K562 (cell line): ENCODE results near the gene SGSM2. TPM values are rescaled to one million over a fixed set of nuclear protein-coding genes. Genes with fewer than 3 reads are reported as not detected.
A peak's percentile ranks its signal among the peaks of the same experiment; 100 is the strongest.

Experiments
- ATAC-seq: fragments of 200-7000 bp; cut with Tn5 transposase; 3 replicates; pipeline ENCODE4 v1.9.1; 2020; ENCODE audit warnings: moderate library complexity
- BruUV-seq: library from RNA; stranded (reverse); fragments of 400-500 nt; replicated peaks from 2 replicates; lab custom pipeline; 2021; lab: Mats Ljungman, UMichigan
- CTCF ChIA-PET: fragments of 300-600 bp; formaldehyde crosslinking; extraction: SDS; loops from one replicate; lab custom pipeline; 2021; ENCODE audit warnings: low intra/inter-chr PET ratio; lab: Yijun Ruan, JAX
- POLR2A ChIA-PET: fragments of 300-600, 350-650 bp; sonication (Branson Sonifier 250); formaldehyde crosslinking; extraction: SDS; loops from one replicate; lab custom pipeline; 2021; ENCODE audit warnings: antibody characterized with exemption, inconsistent platforms; lab: Yijun Ruan, JAX
- DNase-seq, 4 experiments: peaks; one replicate each; pipeline versions ENCODE4 v3.0.0 to v3.0.0-alpha.2; 2011 to 2018; ENCODE audit warnings: low spot score in 3 of 4, mixed read lengths in 3 of 4; ENCODE audit errors: extremely low read depth in 1 of 4
- FAIRE-seq: peaks from 2 replicates; lab custom pipeline; 2011; peaks lifted over from hg19 to GRCh38; lab: Jason Lieb, UNC
- H2AFZ ChIP-seq: 2 replicates; pipeline ENCODE4 v1.6.0; 2011; ENCODE audit warnings: low read depth, low read length, control low read depth, inconsistent platforms
- H3K27ac ChIP-seq: fragments of 200-600 bp; 3 replicates; pipeline ENCODE4 v1.8.0; 2011; ENCODE audit warnings: low read depth, mild to moderate bottlenecking, control low read depth, inconsistent platforms, low read length, moderate library complexity, mixed read lengths; ENCODE audit errors: extremely low read depth
- H3K27me3 ChIP-seq, 2 experiments: fragments of 300-600 bp in 1 of 2; 2 replicates in 1 of 2; 3 replicates in 1 of 2; pipeline versions ENCODE4 v1.6.0 to v1.8.0; 2011; ENCODE audit warnings: inconsistent platforms in 2 of 2, low read length in 2 of 2, mild to moderate bottlenecking in 1 of 2, mixed read lengths in 1 of 2, moderate library complexity in 1 of 2; ENCODE audit not compliant: control insufficient read depth in 2 of 2, insufficient read depth in 2 of 2
- H3K36me3 ChIP-seq: fragments of 300-600 bp; 3 replicates; pipeline ENCODE4 v1.8.0; 2011; ENCODE audit warnings: mild to moderate bottlenecking, low read length, inconsistent platforms; ENCODE audit not compliant: control insufficient read depth, insufficient read depth
- H3K4me1 ChIP-seq, 2 experiments: fragments of 200-600 bp in 1 of 2; replicated peaks in 1 of 2; 2 replicates in 1 of 2; 3 replicates in 1 of 2; pipeline versions ENCODE4 v1.5.1 to v1.8.0; 2011; ENCODE audit warnings: inconsistent platforms in 2 of 2, low read length in 2 of 2, mild to moderate bottlenecking in 1 of 2, mixed read lengths in 1 of 2, moderate library complexity in 1 of 2; ENCODE audit not compliant: control insufficient read depth in 2 of 2, insufficient read depth in 2 of 2
- H3K4me2 ChIP-seq: 2 replicates; pipeline ENCODE4 v1.6.1; 2011; ENCODE audit warnings: low read length, control low read depth, inconsistent platforms, mixed read lengths; ENCODE audit not compliant: insufficient read depth
- H3K4me3 ChIP-seq: fragments of 200-600 bp; sonication (generic), shearing (Covaris generic); 2 replicates; pipeline ENCODE4 v1.5.1; 2016; ENCODE audit warnings: control low read depth, inconsistent platforms
- H3K79me2 ChIP-seq: fragments of 200-600 bp; 3 replicates; pipeline ENCODE4 v1.8.0; 2011; ENCODE audit warnings: low read length, inconsistent platforms; ENCODE audit not compliant: control insufficient read depth, insufficient read depth
- H3K9ac ChIP-seq, 2 experiments: 2 replicates each; pipeline versions ENCODE4 v1.6.0 to v1.6.1; 2011; ENCODE audit warnings: low read depth in 2 of 2, low read length in 2 of 2, control low read depth in 1 of 2, inconsistent platforms in 1 of 2, mild to moderate bottlenecking in 1 of 2, mixed read lengths in 1 of 2; ENCODE audit not compliant: insufficient read depth in 1 of 2
- H3K9me1 ChIP-seq: one replicate; pipeline ENCODE4 v1.6.0; 2011; ENCODE audit warnings: inconsistent platforms, mild to moderate bottlenecking, low read length, moderate library complexity; ENCODE audit not compliant: control insufficient read depth, insufficient read depth
- H3K9me3 ChIP-seq: replicated peaks from 2 replicates; pipeline ENCODE4 v1.5.1; 2011; ENCODE audit warnings: low read depth, low read length, inconsistent platforms; ENCODE audit not compliant: control insufficient read depth, insufficient read depth
- H4K20me1 ChIP-seq: replicated peaks from 2 replicates; pipeline ENCODE4 v1.6.1; 2011; ENCODE audit warnings: low read length, inconsistent platforms, mixed read lengths; ENCODE audit not compliant: control insufficient read depth, insufficient read depth
- BCOR ChIP-seq: fragments of 450-650 bp; IDR thresholded peaks from 2 replicates; pipeline ENCODE4 v1.6.1; 2016
- BRCA1 ChIP-seq, 2 experiments: fragments of 450-650 bp in 1 of 2; sonication (generic) in 1 of 2; formaldehyde crosslinking in 1 of 2; IDR thresholded peaks; 2 replicates each; pipeline versions ENCODE4 v1.5.0 to v1.6.1; 2017 to 2020; ENCODE audit warnings: mild to moderate bottlenecking in 1 of 2, missing genetic modification reagents in 1 of 2
- CEBPB ChIP-seq: fragments of 450-650 bp; IDR thresholded peaks from 2 replicates; pipeline ENCODE4 v1.6.1; 2016; ENCODE audit warnings: missing genetic modification characterization, missing compliant biosample characterization
- CSDE1 ChIP-seq, 2 experiments: fragments of 450-650 bp; IDR thresholded peaks; 2 replicates each; pipeline ENCODE4 v1.6.1; 2016; ENCODE audit warnings: mild to moderate bottlenecking in 1 of 2
- FIP1L1 ChIP-seq: fragments of 200-400 bp; formaldehyde crosslinking; IDR thresholded peaks from 2 replicates; pipeline ENCODE4 v1.6.1; 2018; ENCODE audit warnings: mild to moderate bottlenecking, low read depth, low read length; ENCODE audit not compliant: poor library complexity, severe bottlenecking
- NELFE ChIP-seq: IDR thresholded peaks from 2 replicates; pipeline ENCODE4 v1.6.1; 2011; ENCODE audit warnings: mild to moderate bottlenecking; ENCODE audit not compliant: insufficient read depth, insufficient read length
- ZBED1 ChIP-seq: IDR thresholded peaks from 2 replicates; pipeline ENCODE4 v1.6.1; 2014
- ZKSCAN3 ChIP-seq: fragments of 250-450 bp; sonication (Bioruptor Pico); IDR thresholded peaks from 2 replicates; pipeline ENCODE4 v1.4.0; 2020
- ZNF431 ChIP-seq: sonication (generic); formaldehyde crosslinking; IDR thresholded peaks from 2 replicates; pipeline ENCODE4 v1.8.0; 2022; ENCODE audit warnings: mild to moderate bottlenecking, missing genetic modification reagents
- WGBS: fragments of 100-300 bp; shearing (Covaris generic); methylation state at CpG from one replicate; pipeline ENCODE4 v1.1.6; 2016; ENCODE audit warnings: low coverage, mixed read lengths; ENCODE audit not compliant: insufficient coverage; ENCODE audit errors: missing lambda C conversion rate; 5-methylcytosine and 5-hydroxymethylcytosine counted together
- in situ Hi-C: fragments of 300-500 bp; cut with MboI; formaldehyde crosslinking; loops from 4 replicates; pipeline ENCODE4 v1.15.0; 2018; ENCODE audit warnings: inconsistent platforms, mixed read lengths
- intact Hi-C: fragments of 100-400 bp; cut with micrococcal nuclease; formaldehyde crosslinking; loops from 2 replicates; pipeline ENCODE4 v1.14.2; 2022
- polyA plus RNA-seq, 8 experiments: library from polyadenylated mRNA; depleted of rRNA in 4 of 8; stranded (reverse) in 5 of 8; unstranded in 3 of 8; fragments of >200 nt; fragmentation: Nextera tagmentation in 2 of 8; fragmentation: Illumina TruSeq in 1 of 8; extraction: Ambion mirVana in 2 of 8; extraction: Trizol in 1 of 8; gene quantifications; 2 replicates each; pipeline versions ENCODE4 v1.2.1 to v1.2.3, GENCODE V29; 2011 to 2014; ENCODE audit warnings: inconsistent platforms in 1 of 8, missing spikeins in 1 of 8
- total RNA-seq, 7 experiments: library from RNA; depleted of rRNA in 6 of 7; stranded (reverse); fragments of >200 nt in 6 of 7; fragmentation: Illumina TruSeq in 2 of 7; extraction: Trizol in 2 of 7; gene quantifications; 2 replicates each; pipeline versions ENCODE4 v1.2.1 to v1.2.3, GENCODE V29; 2011 to 2021; ENCODE audit warnings: low replicate concordance in 1 of 7
- TF ChIP-seq, protein P1 (sequence below): IDR thresholded peaks from 2 replicates; pipeline ENCODE4 v1.6.1; 2014; ENCODE audit warnings: antibody characterized with exemption
- TF ChIP-seq, protein P2 (sequence below): fragments of 450-650 bp; formaldehyde crosslinking; IDR thresholded peaks from 2 replicates; pipeline ENCODE4 v1.4.0; 2022; ENCODE audit warnings: missing genetic modification characterization

Gene SGSM2
- total and polyA plus RNA-seq, 9 of the 15 experiments (the other 6 are each of a cell fraction or from before 2014, with no cell fraction given), result 0.20 to 26.3 (median 14.8) TPM

DNA sequence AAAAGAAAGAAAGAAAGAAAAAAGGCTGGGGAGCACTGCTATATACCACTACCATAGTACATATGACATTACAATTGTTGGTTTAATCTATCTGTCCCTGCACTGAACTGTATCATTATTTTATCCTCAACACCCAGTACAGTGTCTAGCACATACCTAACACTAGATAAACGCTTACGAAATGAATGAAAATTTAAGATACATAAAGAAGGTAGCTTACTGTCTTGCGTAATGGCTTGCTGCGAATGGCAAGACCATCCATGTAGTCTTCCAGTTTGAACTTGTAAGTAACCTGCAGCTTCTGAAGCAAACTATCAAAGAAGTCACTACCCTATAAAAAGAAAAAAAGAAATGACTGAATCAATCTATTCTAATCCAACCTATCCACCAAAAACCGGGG, 40.3 kb upstream of the SGSM2 start:
- H3K27ac ChIP-seq, result no peak overlapping the region
- H3K4me1 ChIP-seq, result peaks cover 7 to 10% of the 10 kb centered on the region in 2 experiments; a peak in 4 of 5 replicates
- in situ Hi-C loops, result no loop called here
- BruUV-seq, result no TSS peak
- no peaks in the 10 kb centered on the region for H3K27me3 ChIP-seq
- CTCF ChIA-PET, result no interaction called here
- ATAC-seq, result no peak
- TF ChIP-seq BRCA1 (IDR thresholded peaks at IDR 0.05) (no peak), BRCA1 (CRISPR knock-in tag; IDR thresholded peaks at IDR 0.05) (no peak), CEBPB (tag) (peak; percentile 12; the same call in 1 of the 2 replicates)
- TF ChIP-seq, all 486 proteins: peak for 1
- DNase-seq (no peak), FAIRE-seq (no peak)
- Histone ChIP-seq H3K9me1 (peaks cover 2% of the 10 kb centered on the region), H2AFZ (no peak overlapping the region), H3K9me3 (no peaks in the 10 kb centered on the region), H3K4me2 (no peak overlapping the region), H4K20me1 (no peaks in the 10 kb centered on the region), H3K79me2 (peaks cover 13% of the 10 kb centered on the region), H3K4me3 (no peak overlapping the region), H3K9ac (no peak overlapping the region), H3K36me3 (peaks cover 70% of the 10 kb centered on the region)
- WGBS, result 93% methylated on average over 5 of the region's 5 CpGs
- intact Hi-C loops, result no loop called here
- POLR2A ChIA-PET, result no interaction called here

DNA sequence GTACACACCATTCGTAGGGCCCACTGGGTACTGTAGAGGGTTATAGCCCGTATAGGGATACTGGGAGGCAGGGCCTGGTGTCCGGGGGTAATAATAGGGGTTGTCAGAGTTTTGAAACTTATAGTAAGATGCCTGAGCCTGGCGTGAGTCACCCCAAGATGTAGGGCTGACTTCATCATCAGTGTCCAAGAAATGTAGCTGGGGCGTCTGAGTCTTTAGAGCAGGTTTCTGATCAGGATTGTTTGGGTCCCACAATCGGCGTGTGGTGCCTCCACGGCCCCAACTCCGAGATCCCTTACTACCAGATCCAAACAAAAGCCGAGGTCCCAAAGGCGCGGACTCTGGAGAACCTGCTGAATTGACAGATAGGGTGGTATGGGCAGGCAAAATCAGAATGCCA, 38.2 kb upstream of the SGSM2 start:
- Histone ChIP-seq H3K4me2 (no peak overlapping the region), H3K9me3 (no peaks in the 10 kb centered on the region), H3K4me3 (no peak overlapping the region), H2AFZ (no peak overlapping the region), H3K27ac (no peak overlapping the region), H3K4me1 (peaks cover 10 to 17% of the 10 kb centered on the region in 2 experiments; a peak in 4 of 5 replicates), H4K20me1 (no peaks in the 10 kb centered on the region), H3K79me2 (peaks cover 31% of the 10 kb centered on the region), H3K9ac (no peak overlapping the region), H3K9me1 (peaks cover 2% of the 10 kb centered on the region), H3K27me3 (no peaks in the 10 kb centered on the region), H3K36me3 (peaks cover 52% of the 10 kb centered on the region)
- FAIRE-seq (no peak), DNase-seq (no peak), ATAC-seq (no peak)
- BruUV-seq, result no TSS peak
- WGBS, result 96% methylated on average over 6 of the region's 12 CpGs
- POLR2A ChIA-PET, result no interaction called here
- intact Hi-C loops (no loop called here), in situ Hi-C loops (no loop called here)
- TF ChIP-seq NELFE (no peak), ZKSCAN3 (CRISPR knock-in tag) (no peak), BCOR (no peak), FIP1L1 (no peak), ZBED1 (no peak), ZNF431 (no peak), CSDE1 (IDR thresholded peaks at IDR 0.05) (no peak)
- TF ChIP-seq, protein P1, sequence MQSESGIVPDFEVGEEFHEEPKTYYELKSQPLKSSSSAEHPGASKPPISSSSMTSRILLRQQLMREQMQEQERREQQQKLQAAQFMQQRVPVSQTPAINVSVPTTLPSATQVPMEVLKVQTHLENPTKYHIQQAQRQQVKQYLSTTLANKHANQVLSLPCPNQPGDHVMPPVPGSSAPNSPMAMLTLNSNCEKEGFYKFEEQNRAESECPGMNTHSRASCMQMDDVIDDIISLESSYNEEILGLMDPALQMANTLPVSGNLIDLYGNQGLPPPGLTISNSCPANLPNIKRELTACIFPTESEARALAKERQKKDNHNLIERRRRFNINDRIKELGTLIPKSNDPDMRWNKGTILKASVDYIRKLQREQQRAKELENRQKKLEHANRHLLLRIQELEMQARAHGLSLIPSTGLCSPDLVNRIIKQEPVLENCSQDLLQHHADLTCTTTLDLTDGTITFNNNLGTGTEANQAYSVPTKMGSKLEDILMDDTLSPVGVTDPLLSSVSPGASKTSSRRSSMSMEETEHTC, result no peak
- TF ChIP-seq, protein P2, sequence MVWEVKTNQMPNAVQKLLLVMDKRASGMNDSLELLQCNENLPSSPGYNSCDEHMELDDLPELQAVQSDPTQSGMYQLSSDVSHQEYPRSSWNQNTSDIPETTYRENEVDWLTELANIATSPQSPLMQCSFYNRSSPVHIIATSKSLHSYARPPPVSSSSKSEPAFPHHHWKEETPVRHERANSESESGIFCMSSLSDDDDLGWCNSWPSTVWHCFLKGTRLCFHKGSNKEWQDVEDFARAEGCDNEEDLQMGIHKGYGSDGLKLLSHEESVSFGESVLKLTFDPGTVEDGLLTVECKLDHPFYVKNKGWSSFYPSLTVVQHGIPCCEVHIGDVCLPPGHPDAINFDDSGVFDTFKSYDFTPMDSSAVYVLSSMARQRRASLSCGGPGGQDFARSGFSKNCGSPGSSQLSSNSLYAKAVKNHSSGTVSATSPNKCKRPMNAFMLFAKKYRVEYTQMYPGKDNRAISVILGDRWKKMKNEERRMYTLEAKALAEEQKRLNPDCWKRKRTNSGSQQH (CRISPR knock-in tag), result no peak
- CTCF ChIA-PET, result no interaction called here
